GM19468 (cell line): Measurements from ENCODE around the gene SLC34A1.
"Not testable (repeated sequence)": the region's sequence is repeated elsewhere in the genome, so short reads cannot be mapped to it uniquely, and the experiment has no call there.

Experiments used
- ATAC-seq: cut with Tn5 transposase; IDR thresholded peaks from one replicate; pipeline ENCODE4 v1.9.1; 2021; ENCODE audit warnings: mild to moderate bottlenecking, moderate library complexity, moderate number of reproducible peaks; ENCODE audit not compliant: unreplicated experiment; ENCODE audit errors: extremely low read depth

SLC34A1 gene

GRCh38 chr5:177367323-177367848, 16.8 kb upstream of the SLC34A1 start:
- ATAC-seq = no peak

DNA sequence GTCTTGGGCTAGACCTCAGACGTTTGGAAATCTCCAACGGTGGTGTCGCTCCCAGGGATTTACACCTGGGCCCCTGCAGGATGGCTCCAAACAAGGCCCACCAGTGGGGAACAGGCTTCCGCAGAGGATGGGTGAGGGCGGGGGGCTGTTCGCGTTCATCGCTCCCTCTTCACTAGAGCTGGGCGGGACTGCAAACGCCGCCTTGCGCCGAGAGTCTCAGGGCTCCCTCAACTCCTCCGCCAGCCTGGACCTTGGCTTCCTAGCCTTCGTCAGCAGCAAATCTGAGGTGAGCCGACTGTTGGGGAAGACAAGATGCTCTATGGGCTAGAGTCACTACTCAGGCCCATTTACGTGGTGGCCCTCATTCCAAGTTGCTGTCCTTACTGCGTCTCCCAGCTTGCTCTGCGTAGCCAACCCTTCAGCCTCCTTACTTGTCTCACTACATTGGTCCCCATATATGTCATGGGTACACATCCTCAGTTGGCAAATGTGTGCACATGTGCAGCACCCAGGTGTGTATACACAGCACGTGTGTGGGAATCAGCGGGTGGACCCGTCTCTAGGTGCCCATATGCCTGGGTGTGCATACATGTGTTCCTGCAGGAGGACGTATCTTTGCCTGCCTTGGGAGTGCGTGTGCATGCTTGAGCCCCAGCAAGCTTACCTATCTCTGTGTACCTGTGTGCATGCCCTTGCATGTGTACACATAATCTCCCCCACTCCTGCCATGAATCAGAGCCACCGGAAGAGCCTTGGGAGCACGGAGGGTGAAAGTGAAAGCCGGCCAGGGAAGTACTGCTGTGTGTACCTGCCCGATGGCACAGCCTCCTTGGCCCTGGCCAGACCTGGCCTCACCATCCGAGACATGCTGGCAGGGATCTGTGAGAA, 16.0 kb upstream of the SLC34A1 start:
- ATAC-seq = no peak

DNA sequence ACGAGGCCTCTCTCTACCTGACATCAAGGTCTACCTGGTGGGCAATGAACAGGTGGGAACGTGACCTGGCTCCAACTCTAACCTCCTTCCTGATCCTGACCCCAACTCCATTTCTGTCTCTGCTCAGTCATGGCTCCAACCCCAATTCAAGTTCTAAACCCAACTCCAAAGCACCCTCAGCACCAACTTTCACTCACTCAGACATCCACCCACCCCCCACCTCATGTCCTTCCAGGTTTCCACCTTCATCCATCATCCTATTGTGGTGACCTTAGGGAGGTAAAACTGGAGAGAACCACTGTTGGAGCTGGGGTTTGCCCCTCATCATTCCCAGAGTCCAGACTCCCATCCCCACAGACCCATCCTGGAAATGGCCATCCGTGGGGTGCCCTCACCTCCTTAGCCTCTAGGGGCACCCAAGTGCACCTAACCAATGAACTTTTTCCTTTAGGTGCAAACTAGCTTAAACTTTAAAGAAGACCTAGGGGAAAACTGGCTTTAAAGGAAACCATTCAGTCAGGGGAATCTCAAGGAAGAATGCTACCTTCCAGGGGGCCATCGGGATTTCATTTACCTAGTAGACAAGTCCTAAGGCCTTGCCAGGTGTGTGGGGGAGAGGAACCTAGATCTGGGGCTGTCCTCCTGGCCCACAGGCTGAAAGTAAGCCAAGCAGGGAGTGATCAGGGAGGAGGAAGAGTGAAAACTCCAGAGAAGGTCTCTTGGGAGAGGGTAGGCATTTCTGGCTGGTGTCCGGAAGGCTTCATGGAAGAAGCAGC, 15.2 kb upstream of the SLC34A1 start:
- no peak for ATAC-seq

DNA sequence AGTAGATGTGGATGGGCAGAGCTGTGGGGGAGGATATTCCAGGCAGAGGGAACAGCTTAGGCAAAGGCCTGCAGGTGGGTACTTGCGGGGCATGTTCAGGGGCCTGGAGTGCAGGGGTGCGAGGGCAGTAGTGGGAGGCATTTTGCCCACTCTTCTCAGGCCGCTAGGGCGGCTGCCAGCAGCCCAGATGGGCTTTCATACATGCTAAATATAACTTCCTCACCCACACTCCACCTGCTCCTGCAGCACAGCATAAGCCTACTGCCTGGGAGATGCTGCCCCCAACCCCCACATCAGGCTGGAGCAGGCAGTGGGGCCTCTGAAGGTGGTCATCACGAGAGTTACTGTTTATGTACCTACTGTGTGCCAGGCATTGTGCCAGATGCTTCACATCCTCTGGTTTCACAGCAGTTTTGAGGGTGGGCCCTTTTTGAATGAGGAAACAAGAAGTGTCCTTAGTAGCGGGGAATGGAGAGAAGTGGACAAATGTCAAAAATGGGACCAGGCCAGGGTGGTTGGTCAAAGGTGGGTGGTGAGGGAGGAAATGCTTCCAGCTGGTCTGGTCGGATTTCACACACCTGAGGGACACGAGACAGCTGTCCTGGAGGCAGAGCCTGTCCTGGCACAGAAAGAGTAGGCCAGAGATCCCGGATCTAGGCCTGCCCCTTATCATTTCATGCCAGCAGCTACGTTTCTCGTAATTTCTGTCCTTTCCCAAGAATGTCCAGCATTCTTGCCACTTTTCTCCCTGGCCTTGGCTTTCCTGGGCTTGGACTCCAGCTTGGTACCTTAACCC, 14.4 kb upstream of the SLC34A1 start:
- no peak for ATAC-seq

- no peak for ATAC-seq
These were observed 13.6 kb upstream of the SLC34A1 start for GRCh38 chr5:177370488-177371119.

DNA sequence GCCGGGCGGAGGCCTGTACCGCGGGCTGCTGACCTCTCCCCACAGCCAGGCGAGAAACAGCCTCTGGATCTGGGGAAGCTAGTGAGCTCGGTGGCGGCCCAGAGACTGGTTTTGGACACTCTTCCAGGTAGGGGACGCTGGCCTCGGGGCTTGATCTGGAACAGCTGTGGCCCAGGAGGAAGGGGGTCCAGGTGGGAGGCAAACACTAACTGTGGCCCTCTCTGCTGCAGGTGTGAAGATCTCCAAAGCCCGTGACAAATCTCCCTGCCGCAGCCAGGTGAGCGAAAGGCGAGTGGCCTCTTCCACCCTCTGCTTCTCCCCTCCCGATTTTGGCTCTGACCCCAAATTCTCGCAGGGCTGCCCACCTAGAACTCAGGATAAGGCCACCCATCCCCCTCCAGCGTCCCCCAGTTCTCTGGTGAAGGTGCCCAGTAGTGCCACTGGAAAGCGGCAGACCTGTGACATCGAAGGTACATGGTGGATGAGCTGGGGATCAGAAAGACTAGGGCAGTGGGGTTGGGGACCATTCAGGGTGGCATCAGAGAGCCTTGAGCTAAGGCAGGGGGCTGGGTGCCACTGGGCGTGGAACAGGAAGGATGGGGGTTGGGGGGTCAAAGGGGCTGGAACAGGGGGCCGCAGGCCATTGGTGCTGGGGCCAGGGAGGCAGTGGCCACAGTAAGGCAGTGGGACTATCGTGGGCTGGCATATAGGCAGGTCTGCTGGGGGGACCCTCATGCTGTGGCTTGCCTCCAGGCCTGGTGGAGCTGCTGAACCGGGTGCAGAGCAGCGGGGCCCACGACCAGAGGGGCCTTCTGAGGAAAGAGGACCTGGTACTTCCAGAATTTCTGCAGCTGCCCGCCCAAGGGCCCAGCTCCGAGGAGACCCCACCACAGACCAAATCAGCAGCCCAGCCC, 12.9 kb upstream of the SLC34A1 start:
- ATAC-seq = no peak

- ATAC-seq = no peak
These were observed 12.0 kb upstream of the SLC34A1 start for GRCh38 chr5:177372034-177372896.

DNA sequence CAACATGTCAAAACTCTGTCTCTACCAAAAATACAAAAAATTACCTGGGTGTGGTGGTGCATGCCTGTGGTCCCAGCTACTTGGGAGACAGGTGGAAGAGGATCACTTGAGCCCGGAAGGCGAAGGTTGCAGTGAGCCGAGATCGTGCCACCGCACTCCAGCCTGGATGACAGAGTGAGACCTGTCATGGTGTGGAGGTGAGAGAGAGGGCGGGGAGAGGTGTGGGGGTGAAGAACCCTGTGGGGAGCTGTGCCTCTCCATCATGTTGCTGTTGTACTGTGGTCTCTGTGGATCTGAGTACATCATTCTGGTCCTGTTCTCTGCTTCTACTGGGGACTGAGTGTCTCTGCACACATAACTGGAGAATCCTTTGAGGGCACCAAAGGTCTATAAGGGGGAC, 11.3 kb upstream of the SLC34A1 start:
- ATAC-seq = no peak

GRCh38 chr5:177373806-177374205, 10.4 kb upstream of the SLC34A1 start:
- no peak for ATAC-seq

GRCh38 chr5:177374211-177374610, 10.0 kb upstream of the SLC34A1 start:
- ATAC-seq = no peak

DNA sequence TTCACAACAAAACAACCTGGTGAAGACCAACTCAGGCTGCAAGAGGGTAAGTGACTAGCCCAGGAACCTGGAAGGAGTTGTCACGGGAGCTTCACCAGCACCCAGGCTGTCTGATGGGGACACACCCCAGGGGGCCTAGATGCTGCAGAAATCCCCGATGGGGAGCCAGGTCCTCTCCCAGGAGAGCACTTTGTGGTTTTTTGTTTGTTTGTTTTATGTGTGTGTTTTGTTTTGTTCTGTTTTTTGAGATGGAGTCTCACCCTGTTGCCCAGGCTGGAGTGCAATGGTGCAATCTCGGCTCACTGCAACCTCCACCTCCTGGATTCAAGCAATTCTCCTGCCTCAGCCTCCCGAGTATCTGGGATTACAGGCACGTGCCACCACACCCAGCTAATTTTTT, 8.7 kb upstream of the SLC34A1 start:
- not testable (repeated sequence) for ATAC-seq

GRCh38 chr5:177376107-177376506, 8.1 kb upstream of the SLC34A1 start:
- no peak for ATAC-seq

DNA sequence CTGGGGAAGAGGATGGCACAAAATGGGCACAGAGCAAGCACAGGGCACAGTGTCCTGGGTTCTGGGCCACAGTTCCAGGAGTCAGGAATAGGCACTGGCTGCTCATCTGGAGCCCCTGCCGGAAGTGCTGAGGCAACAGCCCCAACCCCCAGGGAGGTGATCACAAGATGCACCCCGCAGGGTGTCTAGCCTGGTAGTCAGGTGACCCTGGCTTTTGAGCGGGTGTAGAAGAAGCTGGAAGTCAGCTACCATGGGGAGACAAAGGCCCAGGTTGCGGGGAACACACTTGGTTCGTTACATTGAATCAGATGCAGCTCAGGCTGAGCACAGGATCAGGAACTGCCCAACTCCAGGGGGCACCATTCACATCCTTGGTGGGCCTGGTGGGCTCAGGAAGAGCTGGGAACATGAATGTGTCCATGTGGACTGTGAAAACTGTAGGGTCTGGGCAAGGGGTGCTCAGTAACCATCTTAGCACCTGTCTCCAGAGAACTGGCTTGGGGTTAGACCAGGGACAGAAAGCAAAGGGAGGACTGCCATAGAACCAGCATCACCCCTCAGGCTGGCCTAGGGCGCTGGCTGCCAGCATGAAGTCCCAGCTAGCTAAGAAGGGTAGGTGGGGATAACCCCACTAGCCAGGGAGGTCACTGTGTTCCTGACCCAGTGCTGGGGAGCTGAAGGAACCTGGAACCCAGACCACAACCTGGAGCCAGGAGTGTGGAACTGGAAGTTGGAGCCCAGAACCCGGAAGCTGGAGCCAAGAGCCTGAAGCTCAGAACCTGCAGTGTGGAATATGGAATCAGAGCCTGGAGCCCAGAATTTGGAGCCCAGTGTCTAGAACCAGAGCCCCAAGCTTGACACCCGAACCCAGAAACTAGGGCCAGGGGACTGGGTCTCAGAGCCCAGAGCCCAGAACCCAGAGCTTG, 6.1 kb upstream of the SLC34A1 start:
- no peak for ATAC-seq

DNA sequence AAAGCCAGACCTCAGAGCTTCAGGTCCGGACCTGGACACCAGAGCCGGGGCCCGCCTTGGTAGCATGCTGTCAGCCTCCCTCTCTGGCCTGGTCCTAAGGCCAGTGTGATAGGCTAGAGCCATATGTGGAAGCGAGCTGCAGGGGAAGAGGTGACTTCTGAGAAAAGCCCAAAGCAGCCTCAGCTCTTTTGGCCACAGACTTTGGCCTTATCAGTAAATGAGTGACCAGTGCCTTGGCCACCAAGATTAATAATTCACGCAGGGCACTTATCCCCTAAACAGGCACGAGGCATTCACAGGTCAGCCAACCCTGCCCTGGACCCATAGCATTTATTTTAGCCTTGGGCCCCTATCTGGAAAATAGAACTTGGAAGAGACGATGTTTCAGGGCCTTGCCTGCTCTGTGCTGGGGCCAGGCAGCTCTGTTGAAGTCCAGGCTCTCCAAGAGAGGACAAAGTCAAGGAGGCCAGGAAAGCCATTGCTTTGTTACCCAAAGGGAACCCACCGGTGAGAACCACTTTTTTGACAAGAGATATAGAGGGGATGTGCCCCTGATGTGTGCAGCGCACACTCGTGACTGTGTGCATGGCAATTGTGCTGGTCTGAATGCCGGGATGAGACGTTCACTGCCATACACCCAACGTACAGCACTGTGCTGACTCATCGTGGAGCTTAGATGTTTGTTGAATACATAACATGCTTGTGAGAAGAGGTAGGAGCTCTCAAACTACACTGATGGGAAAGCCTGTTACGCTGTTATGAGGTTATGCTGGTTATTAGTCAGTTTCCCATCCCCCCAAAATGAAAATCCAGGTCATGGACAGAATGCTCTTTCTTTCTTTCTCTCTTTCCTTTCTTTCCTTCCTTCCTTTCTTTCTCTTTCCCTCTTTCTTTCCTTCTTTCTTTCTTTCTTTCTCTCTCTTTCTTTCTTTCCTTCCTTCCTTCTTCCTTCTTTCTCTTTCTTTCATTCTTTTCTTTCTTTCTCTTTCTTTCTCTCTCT, 5.0 kb upstream of the SLC34A1 start:
- ATAC-seq = no peak

GRCh38 chr5:177380805-177381126, 3.5 kb upstream of the SLC34A1 start:
- no peak for ATAC-seq
